ENCODE results near the gene FES. TPM values are rescaled to one million over a fixed set of nuclear protein-coding genes. Genes with fewer than 3 reads are reported as not detected.

The FES gene
- total and polyA plus RNA-seq, 2 of the 13 experiments (the other 11 are each of a cell fraction or from before 2014, with no cell fraction given), result 4.0 to 9.5 TPM

DNA sequence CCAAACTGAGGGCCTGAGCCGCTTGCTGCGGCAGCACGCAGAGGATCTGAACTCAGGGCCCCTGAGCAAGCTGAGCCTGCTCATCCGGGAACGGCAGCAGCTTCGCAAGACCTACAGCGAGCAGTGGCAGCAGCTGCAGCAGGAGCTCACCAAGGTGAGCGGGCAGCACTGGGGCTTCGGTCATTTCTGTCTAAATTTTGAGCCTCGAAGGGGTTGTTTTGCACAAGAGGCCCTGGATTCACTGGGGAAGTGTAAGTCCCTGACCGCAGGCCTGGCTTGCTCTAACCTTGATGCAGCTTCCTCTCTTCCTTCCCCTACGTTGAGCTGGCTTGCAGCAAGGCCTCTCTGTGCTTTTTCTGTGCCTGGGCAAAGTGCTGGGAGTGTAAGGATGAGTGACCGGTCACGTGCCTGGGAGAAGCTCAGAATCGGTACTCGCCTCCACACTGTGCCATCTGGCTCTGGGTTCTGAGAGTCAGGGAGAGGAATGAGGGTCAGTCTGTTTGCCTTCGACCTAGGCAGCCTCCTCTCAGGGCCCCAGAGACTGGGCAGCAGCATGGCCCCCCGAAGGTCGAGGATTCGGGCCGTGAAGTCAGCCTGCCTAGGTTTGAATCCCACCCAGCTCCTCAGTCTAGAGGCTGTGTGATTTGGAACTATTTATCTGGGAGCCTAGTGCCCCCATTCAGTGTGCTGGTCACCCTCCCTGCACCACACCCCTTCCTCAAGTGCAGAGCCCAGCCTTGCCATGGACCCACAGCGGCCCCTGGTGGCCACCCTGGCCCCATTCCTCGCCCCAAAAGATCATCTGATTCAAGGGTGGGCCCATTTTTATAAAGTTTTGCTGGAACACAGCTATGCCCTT is 1.4 kb downstream of the FES start (continued):
- TF ChIP-seq ZBTB1 (CRISPR knock-in tag; IDR thresholded peaks at IDR 0.05; ENCODE audit: borderline replicate concordance) (no peak), TEAD2 (CRISPR knock-in tag; IDR thresholded peaks at IDR 0.05) (no peak), SIN3A (IDR thresholded peaks at IDR 0.05; ENCODE audit: borderline replicate concordance, low read depth, low read length) (no peak), ZNF703 (CRISPR knock-in tag; IDR thresholded peaks at IDR 0.05; ENCODE audit: borderline replicate concordance) (no peak), ZNF292 (CRISPR knock-in tag; IDR thresholded peaks at IDR 0.05; ENCODE audit: borderline replicate concordance, low read depth) (0 out of 2 replicates have a peak, but pooled peaks have one; percentile 33), ZFP41 (CRISPR knock-in tag; IDR thresholded peaks at IDR 0.05; ENCODE audit: borderline replicate concordance) (no peak), NCOA2 (CRISPR knock-in tag; IDR thresholded peaks at IDR 0.05) (peak; percentile 19; the same call in 1 of the 2 replicates), ISL2 (CRISPR knock-in tag; IDR thresholded peaks at IDR 0.05) (no peak), ZNF512B (CRISPR knock-in tag; IDR thresholded peaks at IDR 0.05; ENCODE audit: borderline replicate concordance) (peak; percentile 66; the same call in 1 of the 2 replicates), RXRB (CRISPR knock-in tag; IDR thresholded peaks at IDR 0.05; ENCODE audit: borderline replicate concordance) (0 out of 2 replicates have a peak, but pooled peaks have one; percentile 22), YY1 (IDR thresholded peaks at IDR 0.05; ENCODE audit: insufficient read depth, insufficient replicate concordance, low read depth, low read length) (no peak), BCLAF1 (IDR thresholded peaks at IDR 0.05) (no peak), NR1H2 (CRISPR knock-in tag; IDR thresholded peaks at IDR 0.05; ENCODE audit: borderline replicate concordance, low read depth) (no peak)
- TF ChIP-seq, protein P1, sequence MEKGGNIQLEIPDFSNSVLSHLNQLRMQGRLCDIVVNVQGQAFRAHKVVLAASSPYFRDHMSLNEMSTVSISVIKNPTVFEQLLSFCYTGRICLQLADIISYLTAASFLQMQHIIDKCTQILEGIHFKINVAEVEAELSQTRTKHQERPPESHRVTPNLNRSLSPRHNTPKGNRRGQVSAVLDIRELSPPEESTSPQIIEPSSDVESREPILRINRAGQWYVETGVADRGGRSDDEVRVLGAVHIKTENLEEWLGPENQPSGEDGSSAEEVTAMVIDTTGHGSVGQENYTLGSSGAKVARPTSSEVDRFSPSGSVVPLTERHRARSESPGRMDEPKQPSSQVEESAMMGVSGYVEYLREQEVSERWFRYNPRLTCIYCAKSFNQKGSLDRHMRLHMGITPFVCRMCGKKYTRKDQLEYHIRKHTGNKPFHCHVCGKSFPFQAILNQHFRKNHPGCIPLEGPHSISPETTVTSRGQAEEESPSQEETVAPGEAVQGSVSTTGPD (CRISPR knock-in tag; IDR thresholded peaks at IDR 0.05), result no peak
- TF ChIP-seq, protein P2, sequence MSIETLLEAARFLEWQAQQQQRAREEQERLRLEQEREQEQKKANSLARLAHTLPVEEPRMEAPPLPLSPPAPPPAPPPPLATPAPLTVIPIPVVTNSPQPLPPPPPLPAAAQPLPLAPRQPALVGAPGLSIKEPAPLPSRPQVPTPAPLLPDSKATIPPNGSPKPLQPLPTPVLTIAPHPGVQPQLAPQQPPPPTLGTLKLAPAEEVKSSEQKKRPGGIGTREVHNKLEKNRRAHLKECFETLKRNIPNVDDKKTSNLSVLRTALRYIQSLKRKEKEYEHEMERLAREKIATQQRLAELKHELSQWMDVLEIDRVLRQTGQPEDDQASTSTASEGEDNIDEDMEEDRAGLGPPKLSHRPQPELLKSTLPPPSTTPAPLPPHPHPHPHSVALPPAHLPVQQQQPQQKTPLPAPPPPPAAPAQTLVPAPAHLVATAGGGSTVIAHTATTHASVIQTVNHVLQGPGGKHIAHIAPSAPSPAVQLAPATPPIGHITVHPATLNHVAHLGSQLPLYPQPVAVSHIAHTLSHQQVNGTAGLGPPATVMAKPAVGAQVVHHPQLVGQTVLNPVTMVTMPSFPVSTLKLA (IDR thresholded peaks at IDR 0.05), result no peak
- TF ChIP-seq, protein P3, sequence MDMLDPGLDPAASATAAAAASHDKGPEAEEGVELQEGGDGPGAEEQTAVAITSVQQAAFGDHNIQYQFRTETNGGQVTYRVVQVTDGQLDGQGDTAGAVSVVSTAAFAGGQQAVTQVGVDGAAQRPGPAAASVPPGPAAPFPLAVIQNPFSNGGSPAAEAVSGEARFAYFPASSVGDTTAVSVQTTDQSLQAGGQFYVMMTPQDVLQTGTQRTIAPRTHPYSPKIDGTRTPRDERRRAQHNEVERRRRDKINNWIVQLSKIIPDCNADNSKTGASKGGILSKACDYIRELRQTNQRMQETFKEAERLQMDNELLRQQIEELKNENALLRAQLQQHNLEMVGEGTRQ (IDR thresholded peaks at IDR 0.05; ENCODE audit: low read depth, low read length), result no peak
- TF ChIP-seq, protein P3 (CRISPR knock-in tag; IDR thresholded peaks at IDR 0.05; ENCODE audit: borderline replicate concordance), result no peak

Data from HepG2 (cell line).